K562 (cell line): ENCODE measurements around the gene CLDN14. TPM values are rescaled to one million over a fixed set of nuclear protein-coding genes. Genes with fewer than 3 reads are reported as not detected.

ENCODE experiments used
- ATAC-seq: fragments of 200-7000 bp; cut with Tn5 transposase; 3 replicates; pipeline ENCODE4 v1.9.1; 2020; ENCODE audit warnings: moderate library complexity
- BruUV-seq: library from RNA; stranded (reverse); fragments of 400-500 nt; replicated peaks from 2 replicates; lab custom pipeline; 2021; lab: Mats Ljungman, UMichigan
- CTCF ChIA-PET: fragments of 300-600 bp; formaldehyde crosslinking; extraction: SDS; loops from one replicate; lab custom pipeline; 2021; ENCODE audit warnings: low intra/inter-chr PET ratio; lab: Yijun Ruan, JAX
- POLR2A ChIA-PET: fragments of 300-600, 350-650 bp; sonication (Branson Sonifier 250); formaldehyde crosslinking; extraction: SDS; loops from one replicate; lab custom pipeline; 2021; ENCODE audit warnings: antibody characterized with exemption, inconsistent platforms; lab: Yijun Ruan, JAX
- DNase-seq, 4 experiments: peaks; one replicate each; pipeline versions ENCODE4 v3.0.0 to v3.0.0-alpha.2; 2011 to 2018; ENCODE audit warnings: low spot score in 3 of 4, mixed read lengths in 3 of 4; ENCODE audit errors: extremely low read depth in 1 of 4
- FAIRE-seq: peaks from 2 replicates; lab custom pipeline; 2011; peaks lifted over from hg19 to GRCh38; lab: Jason Lieb, UNC
- H2AFZ ChIP-seq: 2 replicates; pipeline ENCODE4 v1.6.0; 2011; ENCODE audit warnings: low read depth, low read length, control low read depth, inconsistent platforms
- H3K27ac ChIP-seq: fragments of 200-600 bp; 3 replicates; pipeline ENCODE4 v1.8.0; 2011; ENCODE audit warnings: low read depth, mild to moderate bottlenecking, control low read depth, inconsistent platforms, low read length, moderate library complexity, mixed read lengths; ENCODE audit errors: extremely low read depth
- H3K27me3 ChIP-seq, 2 experiments: fragments of 300-600 bp in 1 of 2; 2 replicates in 1 of 2; 3 replicates in 1 of 2; pipeline versions ENCODE4 v1.6.0 to v1.8.0; 2011; ENCODE audit warnings: inconsistent platforms in 2 of 2, low read length in 2 of 2, mild to moderate bottlenecking in 1 of 2, mixed read lengths in 1 of 2, moderate library complexity in 1 of 2; ENCODE audit not compliant: control insufficient read depth in 2 of 2, insufficient read depth in 2 of 2
- H3K36me3 ChIP-seq: fragments of 300-600 bp; 3 replicates; pipeline ENCODE4 v1.8.0; 2011; ENCODE audit warnings: mild to moderate bottlenecking, low read length, inconsistent platforms; ENCODE audit not compliant: control insufficient read depth, insufficient read depth
- H3K4me1 ChIP-seq, 2 experiments: fragments of 200-600 bp in 1 of 2; replicated peaks in 1 of 2; 2 replicates in 1 of 2; 3 replicates in 1 of 2; pipeline versions ENCODE4 v1.5.1 to v1.8.0; 2011; ENCODE audit warnings: inconsistent platforms in 2 of 2, low read length in 2 of 2, mild to moderate bottlenecking in 1 of 2, mixed read lengths in 1 of 2, moderate library complexity in 1 of 2; ENCODE audit not compliant: control insufficient read depth in 2 of 2, insufficient read depth in 2 of 2
- H3K4me2 ChIP-seq: 2 replicates; pipeline ENCODE4 v1.6.1; 2011; ENCODE audit warnings: low read length, control low read depth, inconsistent platforms, mixed read lengths; ENCODE audit not compliant: insufficient read depth
- H3K4me3 ChIP-seq: fragments of 200-600 bp; sonication (generic), shearing (Covaris generic); 2 replicates; pipeline ENCODE4 v1.5.1; 2016; ENCODE audit warnings: control low read depth, inconsistent platforms
- H3K79me2 ChIP-seq: fragments of 200-600 bp; 3 replicates; pipeline ENCODE4 v1.8.0; 2011; ENCODE audit warnings: low read length, inconsistent platforms; ENCODE audit not compliant: control insufficient read depth, insufficient read depth
- H3K9ac ChIP-seq, 2 experiments: 2 replicates each; pipeline versions ENCODE4 v1.6.0 to v1.6.1; 2011; ENCODE audit warnings: low read depth in 2 of 2, low read length in 2 of 2, control low read depth in 1 of 2, inconsistent platforms in 1 of 2, mild to moderate bottlenecking in 1 of 2, mixed read lengths in 1 of 2; ENCODE audit not compliant: insufficient read depth in 1 of 2
- H3K9me1 ChIP-seq: one replicate; pipeline ENCODE4 v1.6.0; 2011; ENCODE audit warnings: inconsistent platforms, mild to moderate bottlenecking, low read length, moderate library complexity; ENCODE audit not compliant: control insufficient read depth, insufficient read depth
- H3K9me3 ChIP-seq: replicated peaks from 2 replicates; pipeline ENCODE4 v1.5.1; 2011; ENCODE audit warnings: low read depth, low read length, inconsistent platforms; ENCODE audit not compliant: control insufficient read depth, insufficient read depth
- H4K20me1 ChIP-seq: replicated peaks from 2 replicates; pipeline ENCODE4 v1.6.1; 2011; ENCODE audit warnings: low read length, inconsistent platforms, mixed read lengths; ENCODE audit not compliant: control insufficient read depth, insufficient read depth
- HSF4 ChIP-seq: fragments of 250-450 bp; sonication (Bioruptor Pico); IDR thresholded peaks from 2 replicates; pipeline ENCODE4 v2.1.2; 2022; ENCODE audit warnings: mild to moderate bottlenecking, moderate library complexity, borderline replicate concordance
- SRSF3 ChIP-seq: fragments of 200-400 bp; formaldehyde crosslinking; IDR thresholded peaks from 2 replicates; pipeline ENCODE4 v1.6.1; 2016; ENCODE audit warnings: mild to moderate bottlenecking, low read length, moderate library complexity; ENCODE audit not compliant: insufficient read depth
- TRIM28 ChIP-seq: fragments of 450-650 bp; IDR thresholded peaks from 2 replicates; pipeline ENCODE4 v1.6.1; 2017
- TSC22D4 ChIP-seq: fragments of 450-650 bp; IDR thresholded peaks from 2 replicates; pipeline ENCODE4 v1.6.1; 2016; ENCODE audit warnings: missing genetic modification characterization, missing biosample characterization, control low read depth
- TSHZ1 ChIP-seq: fragments of 250-450 bp; sonication (Bioruptor Pico); IDR thresholded peaks from 2 replicates; pipeline ENCODE4 v1.4.0; 2020; ENCODE audit warnings: mild to moderate bottlenecking, moderate library complexity
- ZBTB2 ChIP-seq: fragments of 450-650 bp; IDR thresholded peaks from 2 replicates; pipeline ENCODE4 v1.6.1; 2016; ENCODE audit warnings: antibody characterized with exemption
- ZNF280B ChIP-seq: fragments of 250-450 bp; sonication (Bioruptor Pico); IDR thresholded peaks from 2 replicates; pipeline ENCODE4 v1.5.1; 2021; ENCODE audit warnings: mild to moderate bottlenecking
- ZNF354B ChIP-seq: fragments of 250-450 bp; sonication (Bioruptor Pico); IDR thresholded peaks from 2 replicates; pipeline ENCODE4 v1.4.0; 2020
- WGBS: fragments of 100-300 bp; shearing (Covaris generic); methylation state at CpG from one replicate; pipeline ENCODE4 v1.1.6; 2016; ENCODE audit warnings: low coverage, mixed read lengths; ENCODE audit not compliant: insufficient coverage; ENCODE audit errors: missing lambda C conversion rate; 5-methylcytosine and 5-hydroxymethylcytosine counted together
- in situ Hi-C: fragments of 300-500 bp; cut with MboI; formaldehyde crosslinking; loops from 4 replicates; pipeline ENCODE4 v1.15.0; 2018; ENCODE audit warnings: inconsistent platforms, mixed read lengths
- intact Hi-C: fragments of 100-400 bp; cut with micrococcal nuclease; formaldehyde crosslinking; loops from 2 replicates; pipeline ENCODE4 v1.14.2; 2022
- polyA plus RNA-seq, 8 experiments: library from polyadenylated mRNA; depleted of rRNA in 4 of 8; stranded (reverse) in 5 of 8; unstranded in 3 of 8; fragments of >200 nt; fragmentation: Nextera tagmentation in 2 of 8; fragmentation: Illumina TruSeq in 1 of 8; extraction: Ambion mirVana in 2 of 8; extraction: Trizol in 1 of 8; gene quantifications; 2 replicates each; pipeline versions ENCODE4 v1.2.1 to v1.2.3, GENCODE V29; 2011 to 2014; ENCODE audit warnings: inconsistent platforms in 1 of 8, missing spikeins in 1 of 8
- total RNA-seq, 7 experiments: library from RNA; depleted of rRNA in 6 of 7; stranded (reverse); fragments of >200 nt in 6 of 7; fragmentation: Illumina TruSeq in 2 of 7; extraction: Trizol in 2 of 7; gene quantifications; 2 replicates each; pipeline versions ENCODE4 v1.2.1 to v1.2.3, GENCODE V29; 2011 to 2021; ENCODE audit warnings: low replicate concordance in 1 of 7
- TF ChIP-seq, protein P1 (sequence below): conservative IDR thresholded peaks from 2 replicates; pipeline ENCODE4 v1.6.1; 2011; ENCODE audit warnings: low read depth, mild to moderate bottlenecking, low read length; ENCODE audit not compliant: control insufficient read depth

The CLDN14 gene
- total and polyA plus RNA-seq, 9 of the 15 experiments (the other 6 are each of a cell fraction or from before 2014, with no cell fraction given), result not detected

- 5% methylated on average over 6 of the region's 6 CpGs for WGBS
- in situ Hi-C loops, result no loop called here
Measured at GRCh38 chr21:36459098-36459497, 20.8 kb downstream of the CLDN14 start.

More at GRCh38 chr21:36459098-36459497, 20.8 kb downstream of the CLDN14 start:
- H3K27ac ChIP-seq, result no peak overlapping the region
- intact Hi-C loops, result no loop called here
- no peaks in the 10 kb centered on the region for H3K9me1 ChIP-seq
- no peaks in the 10 kb centered on the region; the same call in 1 of the 2 replicates for H4K20me1 ChIP-seq
- no TSS peak for BruUV-seq
- DNase-seq, result no peak
- TF ChIP-seq ZNF354B (no peak), HSF4 (CRISPR knock-in tag) (no peak), ZNF280B (CRISPR knock-in tag) (no peak), SRSF3 (no peak), TSHZ1 (CRISPR knock-in tag) (no peak), ZBTB2 (no peak), TSC22D4 (no peak), TRIM28 (no peak)
- TF ChIP-seq, protein P1, sequence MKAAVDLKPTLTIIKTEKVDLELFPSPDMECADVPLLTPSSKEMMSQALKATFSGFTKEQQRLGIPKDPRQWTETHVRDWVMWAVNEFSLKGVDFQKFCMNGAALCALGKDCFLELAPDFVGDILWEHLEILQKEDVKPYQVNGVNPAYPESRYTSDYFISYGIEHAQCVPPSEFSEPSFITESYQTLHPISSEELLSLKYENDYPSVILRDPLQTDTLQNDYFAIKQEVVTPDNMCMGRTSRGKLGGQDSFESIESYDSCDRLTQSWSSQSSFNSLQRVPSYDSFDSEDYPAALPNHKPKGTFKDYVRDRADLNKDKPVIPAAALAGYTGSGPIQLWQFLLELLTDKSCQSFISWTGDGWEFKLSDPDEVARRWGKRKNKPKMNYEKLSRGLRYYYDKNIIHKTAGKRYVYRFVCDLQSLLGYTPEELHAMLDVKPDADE, result no peak
- TF ChIP-seq, all 486 proteins: peak for 0
- no peak overlapping the region for H3K4me3 ChIP-seq
- no peak overlapping the region for H3K9ac ChIP-seq
- H3K79me2 ChIP-seq, result no peaks in the 10 kb centered on the region
- H2AFZ ChIP-seq, result no peak overlapping the region
- H3K4me1 ChIP-seq, result peaks cover 0 to 9% of the 10 kb centered on the region in 2 experiments; a peak in 1 of 5 replicates
- H3K36me3 ChIP-seq, result no peaks in the 10 kb centered on the region
- H3K4me2 ChIP-seq, result no peak overlapping the region
- ChIA-PET POLR2A (interaction anchor here (0.5 to 1.6 kb wide), 3 partner anchors 9 to 89 kb away, joined by 3 to 8 read pairs (median 5); no protein-coding TSS in a partner anchor), CTCF (no interaction called here)
- no peaks in the 10 kb centered on the region for H3K9me3 ChIP-seq
- FAIRE-seq (no peak), ATAC-seq (no peak; the same call in 2 of the 3 replicates)
- peaks cover 36 to 79% of the 10 kb centered on the region in 2 experiments for H3K27me3 ChIP-seq
